ENCODE data around the gene ARHGEF12.

DNA sequence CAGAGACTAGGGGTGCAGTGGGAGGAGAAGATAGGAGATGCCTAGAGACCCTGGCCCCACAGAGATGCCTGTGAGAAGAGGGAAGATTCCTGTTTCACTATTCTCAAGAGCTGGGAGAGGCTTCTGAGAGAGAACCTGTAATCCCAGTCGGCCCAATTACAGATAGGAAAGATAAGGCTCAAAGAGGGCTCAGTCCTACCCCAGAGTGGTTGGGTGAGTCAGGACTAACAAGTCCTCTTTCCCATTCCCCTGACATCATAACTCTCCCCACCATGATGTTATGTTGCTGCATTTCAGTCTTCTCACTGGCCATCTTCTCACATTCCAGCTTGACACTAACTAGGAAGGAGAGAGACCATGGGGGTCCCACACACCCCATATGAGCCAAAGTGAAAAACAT lies 17.9 kb downstream of the ARHGEF12 start:
- TF ChIP-seq, protein P1, sequence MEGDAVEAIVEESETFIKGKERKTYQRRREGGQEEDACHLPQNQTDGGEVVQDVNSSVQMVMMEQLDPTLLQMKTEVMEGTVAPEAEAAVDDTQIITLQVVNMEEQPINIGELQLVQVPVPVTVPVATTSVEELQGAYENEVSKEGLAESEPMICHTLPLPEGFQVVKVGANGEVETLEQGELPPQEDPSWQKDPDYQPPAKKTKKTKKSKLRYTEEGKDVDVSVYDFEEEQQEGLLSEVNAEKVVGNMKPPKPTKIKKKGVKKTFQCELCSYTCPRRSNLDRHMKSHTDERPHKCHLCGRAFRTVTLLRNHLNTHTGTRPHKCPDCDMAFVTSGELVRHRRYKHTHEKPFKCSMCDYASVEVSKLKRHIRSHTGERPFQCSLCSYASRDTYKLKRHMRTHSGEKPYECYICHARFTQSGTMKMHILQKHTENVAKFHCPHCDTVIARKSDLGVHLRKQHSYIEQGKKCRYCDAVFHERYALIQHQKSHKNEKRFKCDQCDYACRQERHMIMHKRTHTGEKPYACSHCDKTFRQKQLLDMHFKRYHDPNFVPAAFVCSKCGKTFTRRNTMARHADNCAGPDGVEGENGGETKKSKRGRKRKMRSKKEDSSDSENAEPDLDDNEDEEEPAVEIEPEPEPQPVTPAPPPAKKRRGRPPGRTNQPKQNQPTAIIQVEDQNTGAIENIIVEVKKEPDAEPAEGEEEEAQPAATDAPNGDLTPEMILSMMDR (IDR thresholded peaks at IDR 0.05): no peak
- TF ChIP-seq EZH2 (IDR thresholded peaks at IDR 0.05; ENCODE audit: borderline replicate concordance, insufficient read depth, low read depth, low read length, poor library complexity, severe bottlenecking): no peak
